PC-3 (cell line): ENCODE results near the gene CCDC116. TPM values are rescaled to one million over a fixed set of nuclear protein-coding genes. Genes with fewer than 3 reads are reported as not detected.
A peak's percentile ranks its signal among the peaks of the same experiment; 100 is the strongest.

Source experiments
- ATAC-seq: fragments of 200-7000 bp; cut with Tn5 transposase; 2 replicates; pipeline ENCODE4 v1.9.1; 2020; ENCODE audit warnings: mild to moderate bottlenecking, moderate library complexity
- BruUV-seq: library from RNA; stranded (reverse); fragments of 400-500 nt; replicated peaks from 2 replicates; lab custom pipeline; 2021; lab: Mats Ljungman, UMichigan
- CTCF ChIA-PET: fragments of 300-600 bp; sonication (Branson Sonifier 250); formaldehyde crosslinking; loops from one replicate; lab custom pipeline; 2022; ENCODE audit warnings: antibody characterized with exemption; lab: Charles Lee
- POLR2A ChIA-PET: fragments of 300-600 bp; sonication (Branson Sonifier 250); formaldehyde crosslinking; loops from one replicate; lab custom pipeline; 2022; ENCODE audit warnings: antibody characterized with exemption; ENCODE audit not compliant: unreplicated experiment; lab: Charles Lee
- DNase-seq: peaks from one replicate; pipeline ENCODE4 v3.0.0-alpha.2; 2015
- H2AFZ ChIP-seq: fragments of 300-600 bp; sonication (generic); 2 replicates; pipeline ENCODE4 v1.6.0; 2016; ENCODE audit warnings: antibody characterized with exemption, low read length
- H3F3A ChIP-seq: fragments of 300-600 bp; sonication (generic); one replicate; pipeline ENCODE4 v1.6.0; 2017; ENCODE audit warnings: antibody characterized with exemption, low read length, control low read depth, mild to moderate bottlenecking; ENCODE audit not compliant: unreplicated experiment
- H3K27ac ChIP-seq: fragments of 300-600 bp; sonication (generic); 2 replicates; pipeline ENCODE4 v1.5.1; 2016; ENCODE audit warnings: mild to moderate bottlenecking, low read length
- H3K27me3 ChIP-seq: fragments of 300-600 bp; sonication (generic); 2 replicates; pipeline ENCODE4 v1.6.1; 2016; ENCODE audit warnings: low read length, mixed read lengths
- H3K36me3 ChIP-seq: fragments of 300-600 bp; sonication (generic); 2 replicates; pipeline ENCODE4 v1.6.1; 2016; ENCODE audit warnings: low read depth, mixed run types, low read length, mixed read lengths
- H3K4me1 ChIP-seq: fragments of 300-600 bp; sonication (generic); 2 replicates; pipeline ENCODE4 v1.5.1; 2016; ENCODE audit warnings: low read length; ENCODE audit not compliant: insufficient read depth
- H3K4me2 ChIP-seq: fragments of 300-600 bp; sonication (generic); 2 replicates; pipeline ENCODE4 v1.6.0; 2016; ENCODE audit warnings: low read length
- H3K4me3 ChIP-seq: fragments of 300-600 bp; sonication (generic); 2 replicates; pipeline ENCODE4 v1.5.1; 2016; ENCODE audit warnings: mild to moderate bottlenecking, low read length, mixed read lengths
- H3K79me2 ChIP-seq: fragments of 300-600 bp; sonication (generic); 2 replicates; pipeline ENCODE4 v1.6.1; 2017; ENCODE audit warnings: low read length, mixed read lengths
- H3K9ac ChIP-seq: fragments of 300-600 bp; sonication (generic); 2 replicates; pipeline ENCODE4 v1.6.0; 2016; ENCODE audit warnings: mild to moderate bottlenecking, low read length
- H3K9me2 ChIP-seq: fragments of 300-600 bp; sonication (generic); replicated peaks from 2 replicates; pipeline ENCODE4 v1.6.1; 2016; ENCODE audit warnings: mixed run types, low read length, mixed read lengths
- H3K9me3 ChIP-seq: fragments of 300-600 bp; sonication (generic); 2 replicates; pipeline ENCODE4 v1.6.1; 2016; ENCODE audit warnings: low read length, mixed read lengths
- H4K20me1 ChIP-seq: fragments of 300-600 bp; sonication (generic); 2 replicates; pipeline ENCODE4 v1.6.1; 2016; ENCODE audit warnings: low read length, mixed read lengths
- CTCF ChIP-seq: fragments of 300-600 bp; sonication (generic); conservative IDR thresholded peaks from 2 replicates; pipeline ENCODE4 v1.5.1; 2017; ENCODE audit warnings: antibody characterized with exemption, low read depth, mild to moderate bottlenecking, low read length
- EZH2 ChIP-seq: fragments of 300-600 bp; sonication (generic); IDR thresholded peaks from one replicate; pipeline ENCODE4 v1.6.1; 2017; ENCODE audit warnings: antibody characterized with exemption, mild to moderate bottlenecking, low read length; ENCODE audit not compliant: unreplicated experiment
- EZH2phosphoT487 ChIP-seq: fragments of 300-600 bp; sonication (generic); IDR thresholded peaks from 2 replicates; pipeline ENCODE4 v1.6.1; 2018; ENCODE audit warnings: mild to moderate bottlenecking, antibody characterized with exemption, low read length, borderline replicate concordance
- intact Hi-C: fragments of 100-400 bp; cut with micrococcal nuclease; formaldehyde crosslinking; loops from 2 replicates; pipeline ENCODE4 v1.9.0; 2023
- total RNA-seq: library from RNA; depleted of rRNA; stranded (reverse); fragments of >200 nt; gene quantifications from 2 replicates; pipeline ENCODE4 v1.2.3, GENCODE V29; 2014

CCDC116 gene
- total RNA-seq, 1 experiment from 2014 or later, result not detected

GRCh38 chr22:21624880-21625791 is 7.4 kb upstream of the CCDC116 start:
- TF ChIP-seq CTCF (no peak), EZH2 (no peak), EZH2phosphoT487 (no peak)
- CTCF ChIA-PET, result no interaction called here

GRCh38 chr22:21626073-21626734 is 6.4 kb upstream of the CCDC116 start:
- H4K20me1 ChIP-seq, result no peaks in the 10 kb centered on the region
- ChIA-PET CTCF (no interaction called here), POLR2A (interaction anchor here (0.6 to 0.7 kb wide), 2 partner anchors 16 to 587 kb away, joined by 3 to 4 read pairs; no protein-coding TSS in a partner anchor)
- no peaks in the 10 kb centered on the region for H3K9me2 ChIP-seq
- H3K36me3 ChIP-seq, result peaks cover 7% of the 10 kb centered on the region; the same call in 1 of the 2 replicates
- H3K27me3 ChIP-seq, result no peaks in the 10 kb centered on the region
- H3K79me2 ChIP-seq, result peaks cover 49% of the 10 kb centered on the region
- no peak overlapping the region for H3K4me3 ChIP-seq
- DNase-seq (no peak), ATAC-seq (no peak)
- intact Hi-C loops, result no loop called here
- BruUV-seq, result no TSS peak
- H3K27ac ChIP-seq, result no peak overlapping the region
- H3F3A ChIP-seq, result no peaks in the 10 kb centered on the region
- H3K9me3 ChIP-seq, result no peaks in the 10 kb centered on the region
- no peak for TF ChIP-seq EZH2
- no peak for TF ChIP-seq EZH2phosphoT487
- TF ChIP-seq CTCF, result no peak
- peaks cover 10% of the 10 kb centered on the region for H3K4me1 ChIP-seq
- H3K9ac ChIP-seq, result no peak overlapping the region
- 0 out of 2 replicates have a peak overlapping the region, but pooled peaks have one; percentile 16 for H3K4me2 ChIP-seq
- no peak overlapping the region for H2AFZ ChIP-seq

More at GRCh38 chr22:21624880-21625791, 7.4 kb upstream of the CCDC116 start:
- H3K79me2 ChIP-seq, result peaks cover 60% of the 10 kb centered on the region
- DNase-seq (no peak), ATAC-seq (no peak)
- H4K20me1 ChIP-seq, result peaks cover 5% of the 10 kb centered on the region; the same call in 1 of the 2 replicates
- H3K27ac ChIP-seq, result no peak overlapping the region
- no peaks in the 10 kb centered on the region for H3K27me3 ChIP-seq
- intact Hi-C loops, result no loop called here
- POLR2A ChIA-PET, result no interaction called here
- no peaks in the 10 kb centered on the region for H3F3A ChIP-seq
- H3K9me2 ChIP-seq, result no peaks in the 10 kb centered on the region
- H3K9ac ChIP-seq, result no peak overlapping the region
- H3K4me3 ChIP-seq, result no peak overlapping the region
- H3K9me3 ChIP-seq, result no peaks in the 10 kb centered on the region
- no peak overlapping the region for H2AFZ ChIP-seq
- peaks cover 7% of the 10 kb centered on the region; the same call in 1 of the 2 replicates for H3K36me3 ChIP-seq
- no TSS peak for BruUV-seq
- peaks cover 10% of the 10 kb centered on the region for H3K4me1 ChIP-seq
- no peak overlapping the region for H3K4me2 ChIP-seq
